ENCODE measurements around the gene AOPEP.
"Not testable (repeated sequence)": the region's sequence is repeated elsewhere in the genome, so short reads cannot be mapped to it uniquely, and the experiment has no call there.

The AOPEP gene

GRCh38 chr9:94921656-94922055, 195.2 kb downstream of the AOPEP start:
- DNase-seq = no peak

DNA sequence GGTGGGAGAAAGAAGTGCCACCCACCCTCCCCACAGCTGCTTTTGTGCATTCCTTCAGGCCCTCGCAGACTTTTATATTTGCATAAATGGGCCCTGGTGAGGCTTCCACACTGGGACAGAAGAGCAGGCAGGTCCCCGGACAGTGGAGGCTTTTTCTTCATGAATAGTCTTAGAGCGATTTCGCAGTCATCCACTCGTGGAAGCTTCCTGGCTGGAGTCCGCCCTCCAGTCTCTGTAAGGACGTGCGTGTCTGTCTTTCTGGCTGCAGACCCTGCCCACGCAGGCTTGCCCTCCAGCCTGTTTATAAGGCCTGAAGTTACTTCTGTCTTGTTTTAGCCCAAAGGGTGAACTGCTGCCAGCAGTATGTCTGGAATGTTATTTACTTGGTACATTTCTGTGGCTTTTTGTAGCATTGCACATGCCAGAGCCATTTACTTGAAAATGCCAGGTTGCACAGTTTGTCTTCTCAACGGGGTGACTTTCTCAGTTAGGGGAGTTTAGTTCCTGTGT, 195.7 kb downstream of the AOPEP start:
- no peak for DNase-seq

GRCh38 chr9:94922691-94923107, 196.2 kb downstream of the AOPEP start:
- DNase-seq = no peak

- DNase-seq = no peak
These were observed 197.0 kb downstream of the AOPEP start for GRCh38 chr9:94923326-94924089.

- DNase-seq = no peak
These were observed 199.4 kb downstream of the AOPEP start for GRCh38 chr9:94925751-94926430.

DNA sequence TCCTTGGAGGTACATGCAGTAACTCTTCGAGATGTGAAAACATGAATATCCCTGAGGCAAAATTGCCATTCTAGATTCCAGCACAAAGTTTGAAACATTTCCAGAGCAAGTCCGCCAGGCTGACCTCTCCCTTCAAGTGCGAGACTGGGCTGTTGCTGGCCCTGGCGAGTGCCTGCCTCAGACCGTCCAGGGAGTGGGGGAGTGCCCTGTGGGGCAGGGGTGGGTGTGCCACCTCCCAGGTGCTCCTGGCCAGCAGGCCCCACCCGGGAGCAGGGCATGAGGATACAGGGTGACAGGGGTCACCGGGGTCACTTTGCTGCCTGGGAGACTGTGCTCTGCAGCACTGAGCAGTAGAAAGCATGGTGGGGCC, 199.9 kb downstream of the AOPEP start:
- DNase-seq = no peak

GRCh38 chr9:94927048-94927761, 200.7 kb downstream of the AOPEP start:
- no peak for DNase-seq

DNA sequence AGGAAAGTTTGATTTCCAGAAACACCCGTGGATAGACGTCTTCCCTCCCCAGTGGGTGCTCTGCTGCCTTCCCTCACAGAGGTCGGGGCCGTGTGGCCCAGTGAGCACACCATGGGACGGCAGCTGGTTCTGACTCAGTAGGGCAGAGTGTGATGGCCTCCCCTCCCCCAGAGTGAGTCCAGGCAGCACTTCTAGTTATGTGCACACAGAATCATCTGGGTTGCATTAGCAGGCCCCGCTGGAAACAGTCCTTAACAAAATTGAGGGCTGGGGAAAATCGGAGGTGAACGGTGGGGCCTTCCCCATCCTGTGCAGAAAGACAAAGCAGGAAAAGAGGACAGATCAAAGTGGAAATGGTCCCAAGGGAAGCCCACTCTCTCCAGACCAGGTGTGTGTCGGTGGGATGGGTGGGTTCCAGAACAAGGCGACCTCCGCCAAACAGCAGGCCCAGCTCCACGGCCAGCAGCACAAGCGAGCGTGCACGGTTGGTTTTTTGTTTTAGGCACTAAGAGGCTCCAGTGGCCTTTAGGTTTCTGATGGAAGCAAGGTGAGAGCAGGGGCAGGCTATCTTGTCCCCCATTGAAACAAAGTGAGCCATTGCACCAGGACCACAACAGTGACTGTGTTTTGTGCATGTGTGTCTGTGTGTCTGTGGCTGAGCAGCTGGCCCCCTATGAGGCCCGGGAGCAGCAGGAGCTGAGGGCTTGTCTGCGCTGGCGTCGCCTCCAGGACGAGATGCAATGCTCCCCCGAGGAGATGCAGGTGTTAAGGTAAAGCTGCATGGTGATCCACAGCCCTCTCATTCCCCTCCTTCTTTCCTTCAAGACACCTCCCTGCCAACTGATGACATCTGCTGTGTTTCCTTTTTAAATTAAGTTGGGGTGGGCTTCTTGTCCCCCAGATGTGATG, 201.5 kb downstream of the AOPEP start:
- no peak for DNase-seq

GRCh38 chr9:94928691-94929368, 202.3 kb downstream of the AOPEP start:
- no peak for DNase-seq

DNA sequence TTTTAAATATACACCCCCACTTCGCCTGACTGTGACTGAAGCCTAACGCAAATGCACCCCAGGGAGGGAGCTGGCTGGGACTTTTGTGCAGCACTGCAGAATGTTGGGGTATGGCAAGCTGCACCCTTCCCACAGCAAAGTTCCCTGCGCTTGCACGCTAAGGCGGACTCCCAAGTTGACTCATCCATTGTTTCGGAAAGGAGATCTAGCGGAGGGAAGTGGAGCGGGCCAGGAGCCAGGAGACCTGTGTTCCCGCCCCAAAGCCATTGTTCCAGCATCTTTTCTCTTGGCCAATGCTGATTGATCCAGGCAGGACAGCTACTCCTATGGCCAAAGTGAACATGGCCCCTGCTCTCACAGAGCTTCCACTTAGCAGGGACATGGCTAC, 202.9 kb downstream of the AOPEP start:
- DNase-seq = no peak

- DNase-seq = no peak
These were observed 204.6 kb downstream of the AOPEP start for GRCh38 chr9:94931036-94931633.

- no peak for DNase-seq
These were observed 205.2 kb downstream of the AOPEP start for GRCh38 chr9:94931740-94932139.

- DNase-seq = no peak
These were observed 206.4 kb downstream of the AOPEP start for GRCh38 chr9:94932652-94933510.

DNA sequence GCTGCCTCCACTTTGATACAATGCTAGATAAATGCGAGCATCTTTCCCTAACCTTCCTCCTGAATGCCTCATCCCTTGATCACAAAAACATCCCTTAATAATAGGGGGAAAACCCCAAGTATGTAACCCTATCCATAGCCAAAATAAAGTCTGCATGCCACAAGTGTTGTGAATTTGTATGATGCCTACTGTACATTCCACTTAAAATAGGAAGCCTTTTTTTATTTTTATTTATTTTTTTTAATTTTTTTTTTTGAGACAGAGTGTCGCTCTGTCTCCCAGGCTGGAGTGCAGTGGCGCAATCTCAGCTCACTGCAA, 207.0 kb downstream of the AOPEP start:
- no peak for DNase-seq

DNA sequence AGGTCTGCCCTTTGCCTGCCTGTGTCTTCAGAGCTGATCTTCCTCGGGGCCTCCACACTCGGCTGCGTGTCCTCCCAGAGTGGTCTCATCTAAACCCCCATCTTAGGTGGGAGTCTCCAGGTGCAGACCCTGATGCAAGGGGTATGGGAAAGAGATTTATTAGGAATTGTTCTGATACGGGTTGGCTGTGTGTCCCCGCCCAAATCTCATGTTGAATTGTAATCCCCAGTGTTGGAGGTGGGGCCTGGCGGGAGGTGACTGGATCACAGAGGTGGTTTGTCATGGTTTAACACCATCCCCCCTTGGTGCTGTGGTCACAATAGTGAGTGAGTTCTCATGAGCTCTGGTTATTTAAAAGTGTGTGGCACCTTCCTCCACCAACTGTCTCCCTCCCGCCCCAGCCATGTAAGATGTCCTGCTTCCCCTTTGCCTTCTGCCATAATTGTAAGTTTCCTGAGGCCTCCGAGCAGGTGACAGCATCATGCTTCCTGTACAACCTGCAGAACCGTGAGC, 208.4 kb downstream of the AOPEP start:
- DNase-seq = no peak

- DNase-seq = no peak
These were observed 208.9 kb downstream of the AOPEP start for GRCh38 chr9:94935396-94935795.

DNA sequence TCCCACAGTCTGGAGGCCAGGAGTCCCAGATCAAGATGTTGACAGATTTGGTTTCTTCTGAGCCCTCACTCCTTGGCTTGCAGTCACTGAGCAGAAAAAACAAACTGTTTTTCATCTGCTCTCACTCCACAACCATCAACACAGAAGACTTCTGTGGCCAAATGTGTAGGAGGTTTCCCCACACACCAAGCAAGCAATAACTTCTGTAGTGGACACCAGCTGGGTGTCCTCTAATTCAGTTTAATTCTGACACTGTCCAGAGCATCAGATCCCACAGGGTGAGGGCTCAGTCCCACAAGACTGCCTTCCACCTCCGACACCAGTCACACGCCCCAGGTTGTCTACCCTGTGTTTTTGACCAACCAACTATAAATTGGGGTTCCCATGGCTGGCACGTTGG, 209.9 kb downstream of the AOPEP start:
- DNase-seq = no peak

DNA sequence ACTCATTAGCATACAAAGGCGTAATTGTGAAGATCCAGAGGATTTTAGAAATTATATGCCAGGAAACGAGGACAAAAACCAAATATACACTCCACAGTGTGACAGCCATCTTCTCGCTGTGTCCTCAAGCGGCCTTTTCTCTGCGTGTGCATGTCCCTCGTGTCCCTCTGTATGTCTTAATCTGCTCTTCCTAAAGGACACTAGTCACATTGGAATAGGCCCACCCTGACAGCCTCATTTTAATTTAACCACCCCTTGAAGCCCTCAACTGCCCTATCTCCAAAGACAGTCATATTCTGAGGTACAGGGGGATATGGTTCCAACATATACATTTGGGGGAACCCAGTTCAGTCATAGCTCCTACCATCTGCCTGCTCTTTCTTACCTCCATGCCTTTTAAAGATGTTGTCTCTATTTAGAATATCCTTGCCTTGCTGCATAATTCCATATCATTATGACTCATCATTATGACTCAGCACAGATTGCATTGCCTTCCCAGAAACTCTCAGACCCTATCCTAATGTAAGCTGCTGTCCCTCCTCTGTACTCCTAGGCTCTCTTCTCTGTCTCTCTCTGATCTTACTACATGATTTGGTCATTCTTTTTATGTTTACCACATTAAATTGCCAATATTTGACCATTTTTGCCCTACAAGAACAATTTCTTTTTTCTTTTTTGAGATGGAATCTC, 210.9 kb downstream of the AOPEP start:
- DNase-seq = no peak

DNA sequence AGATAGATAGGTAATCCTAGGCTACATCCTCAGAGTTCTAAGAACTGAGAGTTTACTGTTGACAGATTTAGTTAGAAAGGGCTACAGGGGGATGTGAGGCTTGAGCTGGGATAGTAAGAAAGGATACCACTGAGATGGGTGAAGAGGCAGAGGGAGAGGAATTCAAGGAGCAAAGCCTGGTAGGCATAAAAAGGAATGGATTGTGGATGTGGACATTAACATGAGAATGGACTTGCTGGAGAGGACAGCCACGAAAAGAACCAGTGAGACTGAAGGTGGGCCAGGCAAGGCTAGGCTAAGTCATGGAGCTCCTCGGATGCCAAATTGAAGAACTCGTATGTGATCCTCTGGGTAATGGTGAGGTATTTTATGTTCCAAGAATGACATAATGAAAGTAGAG, 211.9 kb downstream of the AOPEP start:
- no peak for DNase-seq

- DNase-seq = not testable (repeated sequence)
These were observed 213.8 kb downstream of the AOPEP start for GRCh38 chr9:94940296-94940695.

Data from GF-D8 (cell line).